ENCODE data around the gene OR56A4. TPM values are rescaled to one million over a fixed set of nuclear protein-coding genes. Genes with fewer than 3 reads are reported as not detected.

The OR56A4 gene
- total and polyA plus RNA-seq, 2 donors (not counting 1 experiment from before 2014, with no cell fraction given) = 0.07 TPM; not detected in 1

DNA sequence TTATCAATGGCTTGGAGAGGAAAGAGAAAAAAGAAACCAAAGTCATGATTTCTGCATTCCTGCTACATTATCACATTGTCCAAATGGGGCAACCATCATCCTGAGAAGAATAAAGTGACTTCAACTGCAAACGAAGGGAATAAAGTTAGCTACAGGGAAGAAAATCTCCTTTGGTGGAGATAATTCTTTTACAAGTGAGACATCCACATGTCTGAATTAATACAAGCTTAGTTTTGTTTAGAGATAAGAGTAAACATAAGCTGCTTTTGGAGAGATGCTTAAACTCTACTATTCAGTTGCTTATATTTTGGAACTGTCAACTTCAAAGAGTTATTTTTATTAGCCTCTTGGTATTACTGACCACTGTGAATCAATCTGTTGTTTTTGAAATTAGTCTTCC is 19.9 kb downstream of the OR56A4 start, which contains the start of gene OR52L1:
Gene OR52L1 (minus strand): TSS at position 101 of the 400 bp plus-strand sequence. CDS start 55 bp downstream, at position 46.
- Histone ChIP-seq H4K20me1 (ENCODE audit: control insufficient read depth, insufficient read depth, low read length, poor library complexity, severe bottlenecking) (no peaks in the 10 kb centered on the region), H3K27ac (ENCODE audit: low read length in 2 of 2) (no peak within 1 kb of the TSS), H3K36me3 (replicated peaks in 1 of 2; ENCODE audit: control extremely low read depth in 1 of 2, control insufficient read depth in 1 of 2, extremely low read depth in 1 of 2, insufficient read depth in 2 of 2, low read length in 1 of 2) (no peaks in the 10 kb centered on the region), H3K4me1 (ENCODE audit: control insufficient read depth in 2 of 2, insufficient read depth in 2 of 2, low read length in 2 of 2) (no peaks in the 10 kb centered on the region), H3K79me2 (ENCODE audit: control insufficient read depth, insufficient read depth, low read length) (no peaks in the 10 kb centered on the region), H2AFZ (ENCODE audit: insufficient read depth, low read depth, low read length, poor library complexity, severe bottlenecking) (no peak within 1 kb of the TSS), H3K4me2 (replicated peaks; ENCODE audit: low read depth, low read length, poor library complexity, severe bottlenecking) (no peak within 1 kb of the TSS), H3K4me3 (ENCODE audit: control extremely low read depth in 1 of 5, extremely low read depth in 1 of 5, insufficient read depth in 1 of 5, low read depth in 2 of 5, low read length in 4 of 5) (no peak within 1 kb of the TSS), H3K9me3 (ENCODE audit: control extremely low read depth in 1 of 3, control insufficient read depth in 2 of 3, insufficient read depth in 1 of 3, low read length in 2 of 3) (peaks cover 0 to 4% (median 0%) of the 10 kb centered on the region in 3 donors), H3K9ac (ENCODE audit: low read length) (no peak within 1 kb of the TSS), H3K27me3 (replicated peaks in 1 of 4; ENCODE audit: control extremely low read depth in 1 of 4, control insufficient read depth in 3 of 4, insufficient read depth in 4 of 4, low read length in 3 of 4) (no peaks in the 10 kb centered on the region)
- intact Hi-C loops (cut with micrococcal nuclease) = no loop called here
- Mint-ChIP-seq H3K9me3 (ENCODE audit: insufficient read depth) (no peaks in the 10 kb centered on the region), H3K4me1 (no peaks in the 10 kb centered on the region), H3K27ac (no peak within 1 kb of the TSS), H3K27me3 (peaks cover 32% of the 10 kb centered on the region), H3K4me3 (no peak within 1 kb of the TSS)
- CTCF ChIA-PET = no interaction called here
- TF ChIP-seq EZH2 (IDR thresholded peaks at IDR 0.05; ENCODE audit: borderline replicate concordance, insufficient read depth, low read depth, low read length, poor library complexity, severe bottlenecking) (no peak), CTCF (IDR thresholded peaks at IDR 0.05) (no peak)
- ATAC-seq (ENCODE audit: low read depth) (no peak), DNase-seq (no peak)
- WGBS (ENCODE audit: insufficient coverage) = no CpG with 5 or more reads among the region's 1 CpG
- POLR2A ChIA-PET = no interaction called here

- no peaks in the 10 kb centered on the region for H3K27me3 ChIP-seq (replicated peaks in 1 of 4; ENCODE audit: control extremely low read depth in 1 of 4, control insufficient read depth in 3 of 4, insufficient read depth in 4 of 4, low read length in 3 of 4)
- no peaks in the 10 kb centered on the region for H3K36me3 ChIP-seq (replicated peaks in 1 of 2; ENCODE audit: control extremely low read depth in 1 of 2, control insufficient read depth in 1 of 2, extremely low read depth in 1 of 2, insufficient read depth in 2 of 2, low read length in 1 of 2)
- ChIA-PET POLR2A (no interaction called here), CTCF (no interaction called here)
- TF ChIP-seq CTCF (IDR thresholded peaks at IDR 0.05) = no peak
- no peak for TF ChIP-seq EZH2 (IDR thresholded peaks at IDR 0.05; ENCODE audit: borderline replicate concordance, insufficient read depth, low read depth, low read length, poor library complexity, severe bottlenecking)
- no peak overlapping the region for H3K4me3 ChIP-seq (ENCODE audit: control extremely low read depth in 1 of 5, extremely low read depth in 1 of 5, insufficient read depth in 1 of 5, low read depth in 2 of 5, low read length in 4 of 5)
- no peak overlapping the region for H3K27ac Mint-ChIP-seq
- no peaks in the 10 kb centered on the region for H4K20me1 ChIP-seq (ENCODE audit: control insufficient read depth, insufficient read depth, low read length, poor library complexity, severe bottlenecking)
- H3K27ac ChIP-seq (ENCODE audit: low read length in 2 of 2) = no peak overlapping the region
- no peaks in the 10 kb centered on the region for H3K4me1 Mint-ChIP-seq
- H3K27me3 Mint-ChIP-seq = peaks cover 17% of the 10 kb centered on the region
- no peak for DNase-seq
- peaks cover 4% of the 10 kb centered on the region for H3K9me3 Mint-ChIP-seq (ENCODE audit: insufficient read depth)
- peaks cover 0 to 4% (median 3%) of the 10 kb centered on the region in 3 donors for H3K9me3 ChIP-seq (ENCODE audit: control extremely low read depth in 1 of 3, control insufficient read depth in 2 of 3, insufficient read depth in 1 of 3, low read length in 2 of 3)
- no peak overlapping the region for H2AFZ ChIP-seq (ENCODE audit: insufficient read depth, low read depth, low read length, poor library complexity, severe bottlenecking)
- no peak overlapping the region for H3K9ac ChIP-seq (ENCODE audit: low read length)
- no peak for ATAC-seq (ENCODE audit: low read depth)
- WGBS (ENCODE audit: insufficient coverage) = no CpG with 5 or more reads among the region's 1 CpG
- H3K4me3 Mint-ChIP-seq = no peak overlapping the region
- intact Hi-C loops (cut with micrococcal nuclease) = no loop called here
- no peaks in the 10 kb centered on the region for H3K4me1 ChIP-seq (ENCODE audit: control insufficient read depth in 2 of 2, insufficient read depth in 2 of 2, low read length in 2 of 2)
- H3K4me2 ChIP-seq (replicated peaks; ENCODE audit: low read depth, low read length, poor library complexity, severe bottlenecking) = no peak overlapping the region
- no peaks in the 10 kb centered on the region for H3K79me2 ChIP-seq (ENCODE audit: control insufficient read depth, insufficient read depth, low read length)
Observed at GRCh38 chr11:5983443-5983842, 23.3 kb downstream of the OR56A4 start.
